NCI-H69 (cell line): ENCODE measurements around the gene ZNF148.
A peak's percentile ranks its signal among the peaks of the same experiment; 100 is the strongest.

Experiments used
- DNase-seq: peaks from one replicate; lab custom pipeline; 2025; lab: John Stamatoyannopoulos, UW

The ZNF148 gene

GRCh38 chr3:125332504-125332903, 42.6 kb downstream of the ZNF148 start:
- DNase-seq = peak; percentile 41

- peak; percentile 19 for DNase-seq
Observed at GRCh38 chr3:125331243-125331642, 43.9 kb downstream of the ZNF148 start.

GRCh38 chr3:125326957-125327356, 48.2 kb downstream of the ZNF148 start:
- no peak for DNase-seq

GRCh38 chr3:125325746-125326145, 49.4 kb downstream of the ZNF148 start:
- no peak for DNase-seq

GRCh38 chr3:125324341-125324740, 50.8 kb downstream of the ZNF148 start:
- no peak for DNase-seq

- no peak for DNase-seq
Observed at GRCh38 chr3:125322917-125323316, 52.2 kb downstream of the ZNF148 start.

- DNase-seq = peak; percentile 79
Observed at GRCh38 chr3:125322166-125322565, 53.0 kb downstream of the ZNF148 start.

- peak; percentile 4 for DNase-seq
Observed at GRCh38 chr3:125319765-125320164, 55.4 kb downstream of the ZNF148 start.

GRCh38 chr3:125318871-125319270, 56.3 kb downstream of the ZNF148 start:
- DNase-seq = peak; percentile 13

- no peak for DNase-seq
Observed at GRCh38 chr3:125318167-125318865, 56.8 kb downstream of the ZNF148 start.

- DNase-seq = no peak
Observed at GRCh38 chr3:125317761-125318160, 57.4 kb downstream of the ZNF148 start.

GRCh38 chr3:125316949-125317348, 58.2 kb downstream of the ZNF148 start:
- no peak for DNase-seq

- no peak for DNase-seq
Observed at GRCh38 chr3:125316246-125316645, 58.9 kb downstream of the ZNF148 start.

GRCh38 chr3:125313060-125313635, 62.0 kb downstream of the ZNF148 start:
- no peak for DNase-seq

GRCh38 chr3:125310623-125311081, 64.5 kb downstream of the ZNF148 start:
- no peak for DNase-seq

GRCh38 chr3:125309476-125309875, 65.6 kb downstream of the ZNF148 start:
- no peak for DNase-seq

GRCh38 chr3:125306620-125307019, 68.5 kb downstream of the ZNF148 start:
- no peak for DNase-seq

- no peak for DNase-seq
Observed at GRCh38 chr3:125302932-125303331, 72.2 kb downstream of the ZNF148 start.

GRCh38 chr3:125300416-125300815, 74.7 kb downstream of the ZNF148 start:
- no peak for DNase-seq

- no peak for DNase-seq
Observed at GRCh38 chr3:125294411-125294810, 80.7 kb downstream of the ZNF148 start.

GRCh38 chr3:125292015-125292414, 83.1 kb downstream of the ZNF148 start:
- no peak for DNase-seq

- DNase-seq = no peak
Observed at GRCh38 chr3:125289429-125289981, 85.6 kb downstream of the ZNF148 start.

- no peak for DNase-seq
Observed at GRCh38 chr3:125287248-125287647, 87.9 kb downstream of the ZNF148 start.
